ENCODE measurements around the gene TLR7. TPM values are rescaled to one million over a fixed set of nuclear protein-coding genes. Genes with fewer than 3 reads are reported as not detected.

Gene TLR7
- total and polyA plus RNA-seq, 2 of the 4 experiments (the other 2 are of a cell fraction) = not detected

DNA sequence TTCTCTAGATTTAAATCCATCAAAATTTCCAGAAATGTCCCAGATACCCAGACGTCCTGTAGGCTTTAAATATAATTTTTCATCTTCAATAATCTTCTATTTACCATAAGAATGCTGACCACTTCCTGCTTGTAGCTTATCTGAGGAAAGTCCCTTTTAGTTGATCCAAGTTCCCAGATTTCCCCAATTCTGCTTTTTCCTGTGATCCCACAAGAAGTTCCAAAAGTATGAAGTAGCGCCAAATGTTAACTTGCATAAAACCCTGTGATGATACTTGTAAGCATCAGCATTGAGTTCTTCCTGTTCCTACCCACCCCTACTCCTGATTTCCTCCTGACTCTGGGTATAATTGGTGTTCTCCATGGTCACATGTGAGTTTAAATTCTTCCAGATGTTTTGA lies 29.0 kb downstream of the TLR7 start:
- no TSS peak for BruUV-seq (replicated peaks)
- no peak overlapping the region for H3K4me3 ChIP-seq (ENCODE audit: insufficient read depth, low read depth, low read length)
- H3K18ac ChIP-seq (ENCODE audit: low read depth, low read length) = no peak overlapping the region
- no peak overlapping the region for H3K14ac ChIP-seq (replicated peaks; ENCODE audit: low read depth, low read length)
- H4K8ac ChIP-seq (ENCODE audit: low read depth in 2 of 2, low read length in 2 of 2) = no peak overlapping the region
- H3K79me1 ChIP-seq (ENCODE audit: low read depth in 1 of 2, low read length in 2 of 2) = no peaks in the 10 kb centered on the region
- H3K23ac ChIP-seq (ENCODE audit: low read depth, low read length) = no peak overlapping the region
- no peak overlapping the region for H4K5ac ChIP-seq (ENCODE audit: low read depth, low read length)
- H2BK5ac ChIP-seq (ENCODE audit: low read depth, low read length, poor library complexity, severe bottlenecking) = no peak overlapping the region
- H4K91ac ChIP-seq (ENCODE audit: insufficient read depth, low read depth, low read length) = no peak overlapping the region
- H2AK5ac ChIP-seq (ENCODE audit: low read depth, low read length) = no peak overlapping the region
- no peak overlapping the region for H3K9ac ChIP-seq (ENCODE audit: low read depth, low read length)
- H4K20me1 ChIP-seq (ENCODE audit: insufficient read depth, low read length) = no peaks in the 10 kb centered on the region
- intact Hi-C loops (cut with micrococcal nuclease) = no loop called here
- dilution Hi-C loops (cut with HindIII; ENCODE audit: low sequenced_read_pairs, unreplicated experiment) = no loop called here
- no peaks in the 10 kb centered on the region for H3K36me3 ChIP-seq (ENCODE audit: control insufficient read depth, insufficient read depth, low read length)
- no peak overlapping the region for H2BK15ac ChIP-seq (ENCODE audit: low read depth, low read length)
- in situ Hi-C loops (cut with MboI; ENCODE audit: low sequenced_read_pairs) = no loop called here
- 40% methylated on average over 1 of the region's 2 CpGs; no CpG with 5 or more reads in 1 of the 2 experiments for WGBS, 2 experiments (ENCODE audit: extremely low coverage in 2 of 2, insufficient read length in 1 of 2)
- H3K56ac ChIP-seq (ENCODE audit: extremely low read depth, insufficient read depth, low read length) = no peak overlapping the region
- no peaks in the 10 kb centered on the region for H3K27me3 ChIP-seq (ENCODE audit: control insufficient read depth, insufficient read depth, low read length)
- H2AFZ ChIP-seq (replicated peaks; ENCODE audit: low read length, poor library complexity) = no peak overlapping the region
- H3K4ac ChIP-seq (ENCODE audit: low read depth, low read length) = no peak overlapping the region
- no peak overlapping the region for H3K27ac ChIP-seq (ENCODE audit: insufficient read depth, low read length)
- DNase-seq = peak; percentile 28
- H2BK120ac ChIP-seq (ENCODE audit: low read depth, low read length) = no peak overlapping the region
- no peaks in the 10 kb centered on the region for H3K4me1 ChIP-seq (ENCODE audit: control insufficient read depth, insufficient read depth, low read length)
- ChIA-PET CTCF (no interaction called here), POLR2A (ENCODE audit: unreplicated experiment) (no interaction called here)
- H2BK20ac ChIP-seq (ENCODE audit: low read depth, low read length) = no peak overlapping the region
- H3K9me1 ChIP-seq (ENCODE audit: insufficient read depth, low read length) = no peaks in the 10 kb centered on the region
- TF ChIP-seq CHD1 (IDR thresholded peaks at IDR 0.05; ENCODE audit: low read depth, low read length) (no peak), MXI1 (IDR thresholded peaks at IDR 0.05; ENCODE audit: borderline replicate concordance, low read depth, low read length) (no peak), BHLHE40 (IDR thresholded peaks at IDR 0.05; ENCODE audit: low read depth, low read length) (no peak), ELK1 (IDR thresholded peaks at IDR 0.05; ENCODE audit: borderline replicate concordance, low read depth, low read length) (no peak), RFX5 (IDR thresholded peaks at IDR 0.05; ENCODE audit: low read depth, low read length) (no peak), NFE2L2 (IDR thresholded peaks at IDR 0.05; ENCODE audit: low read depth, low read length) (no peak), FOS (IDR thresholded peaks at IDR 0.05; ENCODE audit: low read depth, low read length) (no peak), MAZ (IDR thresholded peaks at IDR 0.05; ENCODE audit: borderline replicate concordance, low read depth, low read length) (no peak), RCOR1 (IDR thresholded peaks at IDR 0.05; ENCODE audit: insufficient replicate concordance, low read length) (no peak)
- TF ChIP-seq, protein P1, sequence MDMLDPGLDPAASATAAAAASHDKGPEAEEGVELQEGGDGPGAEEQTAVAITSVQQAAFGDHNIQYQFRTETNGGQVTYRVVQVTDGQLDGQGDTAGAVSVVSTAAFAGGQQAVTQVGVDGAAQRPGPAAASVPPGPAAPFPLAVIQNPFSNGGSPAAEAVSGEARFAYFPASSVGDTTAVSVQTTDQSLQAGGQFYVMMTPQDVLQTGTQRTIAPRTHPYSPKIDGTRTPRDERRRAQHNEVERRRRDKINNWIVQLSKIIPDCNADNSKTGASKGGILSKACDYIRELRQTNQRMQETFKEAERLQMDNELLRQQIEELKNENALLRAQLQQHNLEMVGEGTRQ (IDR thresholded peaks at IDR 0.05; ENCODE audit: low read depth, low read length) = no peak
- H2AK9ac ChIP-seq (replicated peaks; ENCODE audit: low read depth, low read length, poor library complexity) = no peak overlapping the region
- H3K9me3 ChIP-seq (ENCODE audit: control insufficient read depth, insufficient read depth, low read length) = no peaks in the 10 kb centered on the region
- ATAC-seq (ENCODE audit: low read depth) = no peak
- no peak overlapping the region for H3K4me2 ChIP-seq (ENCODE audit: low read depth, low read length)
